ENCODE results near the gene DNAH5. TPM values are rescaled to one million over a fixed set of nuclear protein-coding genes. Genes with fewer than 3 reads are reported as not detected.

Gene DNAH5
- total RNA-seq, 4 donors from 2014 or later: 0.28 to 3.3 (median 0.44) TPM

GRCh38 chr5:13919786-13920185 lies 24.7 kb downstream of the DNAH5 start:
- no peak for DNase-seq
- Histone ChIP-seq H3K27ac (no peak overlapping the region), H3K4me3 (no peak overlapping the region), H3K36me3 (no peaks in the 10 kb centered on the region), H3K9me3 (no peaks in the 10 kb centered on the region), H3K27me3 (no peaks in the 10 kb centered on the region), H3K4me1 (no peaks in the 10 kb centered on the region)
- no peak for TF ChIP-seq POLR2A (IDR thresholded peaks at IDR 0.05)
- TF ChIP-seq CTCF (IDR thresholded peaks at IDR 0.05): no peak

- no peak overlapping the region for H3K27ac ChIP-seq
- H3K36me3 ChIP-seq: no peaks in the 10 kb centered on the region
- no peaks in the 10 kb centered on the region for H3K27me3 ChIP-seq
- no peak overlapping the region for H3K4me3 ChIP-seq
- no peak for DNase-seq
- no peaks in the 10 kb centered on the region for H3K4me1 ChIP-seq
- H3K9me3 ChIP-seq: no peaks in the 10 kb centered on the region
- no peak for TF ChIP-seq CTCF (IDR thresholded peaks at IDR 0.05)
- no peak for TF ChIP-seq POLR2A (IDR thresholded peaks at IDR 0.05)
Measured at GRCh38 chr5:13919087-13919486, 25.4 kb downstream of the DNAH5 start.

DNA sequence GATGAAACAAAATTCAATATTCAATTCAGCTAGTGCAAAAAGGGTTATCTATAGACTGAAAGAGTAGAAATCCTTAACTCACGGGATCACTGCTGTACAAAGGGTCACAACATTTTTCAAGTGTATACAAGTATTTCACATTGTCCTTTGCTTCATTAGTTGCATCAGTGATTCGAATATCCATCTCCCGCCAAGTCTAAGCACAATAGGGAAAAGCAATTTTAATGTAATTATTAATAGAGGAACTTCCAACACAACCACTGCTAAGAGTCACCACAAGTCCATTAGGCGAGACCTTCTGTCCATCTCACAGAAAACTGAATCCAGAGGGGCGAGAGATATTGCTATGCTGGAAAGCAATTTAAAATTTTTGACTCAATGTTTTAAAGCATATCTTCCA lies 27.4 kb downstream of the DNAH5 start:
- no peaks in the 10 kb centered on the region for H3K4me1 ChIP-seq
- H3K9me3 ChIP-seq: no peaks in the 10 kb centered on the region
- no peaks in the 10 kb centered on the region for H3K36me3 ChIP-seq
- H3K27me3 ChIP-seq: no peaks in the 10 kb centered on the region
- TF ChIP-seq POLR2A (IDR thresholded peaks at IDR 0.05) (no peak), CTCF (IDR thresholded peaks at IDR 0.05) (no peak)
- no peak overlapping the region for H3K4me3 ChIP-seq
- DNase-seq: no peak
- no peak overlapping the region for H3K27ac ChIP-seq

- TF ChIP-seq POLR2A (IDR thresholded peaks at IDR 0.05) (no peak), CTCF (IDR thresholded peaks at IDR 0.05) (no peak)
- H3K4me3 ChIP-seq: no peak overlapping the region
- no peaks in the 10 kb centered on the region for H3K9me3 ChIP-seq
- DNase-seq: no peak
- H3K36me3 ChIP-seq: no peaks in the 10 kb centered on the region
- H3K27ac ChIP-seq: no peak overlapping the region
- H3K4me1 ChIP-seq: no peaks in the 10 kb centered on the region
- no peaks in the 10 kb centered on the region for H3K27me3 ChIP-seq
Measured at GRCh38 chr5:13913962-13914361, 30.5 kb downstream of the DNAH5 start.

DNA sequence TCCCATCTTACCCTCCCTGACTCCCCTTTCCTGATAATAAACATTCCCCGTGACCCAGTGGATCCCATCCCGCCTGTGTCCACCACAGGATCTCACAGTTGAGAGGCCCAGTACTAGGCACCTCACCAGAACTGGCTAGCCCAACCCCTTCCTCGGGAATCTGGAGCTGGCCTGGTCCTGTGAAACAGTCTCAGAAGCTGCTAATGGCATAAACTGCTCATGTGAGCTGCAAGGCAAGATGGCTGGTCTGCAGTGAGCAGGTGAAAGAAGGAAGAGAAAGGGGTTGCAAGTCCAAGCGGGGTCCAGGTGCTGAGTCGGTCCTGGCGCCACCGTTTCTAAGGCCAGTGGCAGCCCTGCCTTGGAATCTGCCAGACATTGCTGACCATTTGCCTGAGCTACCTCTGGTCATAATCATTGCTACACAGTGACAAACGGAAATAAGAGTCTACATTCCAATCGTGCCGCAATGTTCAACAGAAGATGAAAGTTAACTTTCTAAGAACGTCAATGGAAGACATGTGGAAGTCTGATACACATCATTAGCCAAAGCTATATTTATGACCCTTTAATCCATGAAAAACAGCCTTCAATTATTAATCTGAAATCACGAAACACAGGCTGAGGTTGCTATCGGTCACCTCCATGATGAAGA lies 33.7 kb downstream of the DNAH5 start:
- no peaks in the 10 kb centered on the region for H3K9me3 ChIP-seq
- no peaks in the 10 kb centered on the region for H3K4me1 ChIP-seq
- H3K27me3 ChIP-seq: no peaks in the 10 kb centered on the region
- no peak overlapping the region for H3K27ac ChIP-seq
- H3K36me3 ChIP-seq: no peaks in the 10 kb centered on the region
- TF ChIP-seq CTCF (IDR thresholded peaks at IDR 0.05) (no peak), POLR2A (IDR thresholded peaks at IDR 0.05) (no peak)
- no peak overlapping the region for H3K4me3 ChIP-seq
- DNase-seq: no peak

- TF ChIP-seq POLR2A (IDR thresholded peaks at IDR 0.05) (no peak), CTCF (IDR thresholded peaks at IDR 0.05) (no peak)
- Histone ChIP-seq H3K9me3 (no peaks in the 10 kb centered on the region), H3K27me3 (no peaks in the 10 kb centered on the region), H3K4me1 (no peaks in the 10 kb centered on the region), H3K27ac (no peak overlapping the region), H3K36me3 (no peaks in the 10 kb centered on the region), H3K4me3 (no peak overlapping the region)
- no peak for DNase-seq
Measured at GRCh38 chr5:13910201-13910600, 34.3 kb downstream of the DNAH5 start.
